RWPE1 (cell line): ENCODE data around the gene RPS6KC1.
"Not testable (repeated sequence)": the region's sequence is repeated elsewhere in the genome, so short reads cannot be mapped to it uniquely, and the experiment has no call there.

Source experiments
- CTCF ChIA-PET: fragments of 350-600 bp; sonication (Branson Sonifier 250); formaldehyde crosslinking; extraction: SDS; loops from one replicate; lab custom pipeline; 2021; lab: Yijun Ruan, JAX
- POLR2A ChIA-PET: fragments of 400-600 bp; formaldehyde crosslinking; extraction: SDS; loops from one replicate; lab custom pipeline; 2020; ENCODE audit warnings: antibody characterized with exemption; ENCODE audit not compliant: low non-redundant PET; lab: Yijun Ruan, JAX
- DNase-seq: peaks from one replicate; pipeline ENCODE4 v3.0.0; 2012; ENCODE audit warnings: low spot score
- H3K27ac ChIP-seq: fragments of 450-650 bp; 2 replicates; pipeline ENCODE4 v1.5.1; 2017
- TF ChIP-seq, protein P1 (sequence below): fragments of 450-650 bp; conservative IDR thresholded peaks from 2 replicates; pipeline ENCODE4 v1.5.1; 2017; ENCODE audit warnings: low read depth, mild to moderate bottlenecking

The RPS6KC1 gene

GRCh38 chr1:213192026-213192425, 141.0 kb downstream of the RPS6KC1 start:
- no peak for DNase-seq
- CTCF ChIA-PET: no interaction called here
- H3K27ac ChIP-seq: no peak overlapping the region
- POLR2A ChIA-PET: no interaction called here
- TF ChIP-seq, protein P1, sequence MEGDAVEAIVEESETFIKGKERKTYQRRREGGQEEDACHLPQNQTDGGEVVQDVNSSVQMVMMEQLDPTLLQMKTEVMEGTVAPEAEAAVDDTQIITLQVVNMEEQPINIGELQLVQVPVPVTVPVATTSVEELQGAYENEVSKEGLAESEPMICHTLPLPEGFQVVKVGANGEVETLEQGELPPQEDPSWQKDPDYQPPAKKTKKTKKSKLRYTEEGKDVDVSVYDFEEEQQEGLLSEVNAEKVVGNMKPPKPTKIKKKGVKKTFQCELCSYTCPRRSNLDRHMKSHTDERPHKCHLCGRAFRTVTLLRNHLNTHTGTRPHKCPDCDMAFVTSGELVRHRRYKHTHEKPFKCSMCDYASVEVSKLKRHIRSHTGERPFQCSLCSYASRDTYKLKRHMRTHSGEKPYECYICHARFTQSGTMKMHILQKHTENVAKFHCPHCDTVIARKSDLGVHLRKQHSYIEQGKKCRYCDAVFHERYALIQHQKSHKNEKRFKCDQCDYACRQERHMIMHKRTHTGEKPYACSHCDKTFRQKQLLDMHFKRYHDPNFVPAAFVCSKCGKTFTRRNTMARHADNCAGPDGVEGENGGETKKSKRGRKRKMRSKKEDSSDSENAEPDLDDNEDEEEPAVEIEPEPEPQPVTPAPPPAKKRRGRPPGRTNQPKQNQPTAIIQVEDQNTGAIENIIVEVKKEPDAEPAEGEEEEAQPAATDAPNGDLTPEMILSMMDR: no peak

DNA sequence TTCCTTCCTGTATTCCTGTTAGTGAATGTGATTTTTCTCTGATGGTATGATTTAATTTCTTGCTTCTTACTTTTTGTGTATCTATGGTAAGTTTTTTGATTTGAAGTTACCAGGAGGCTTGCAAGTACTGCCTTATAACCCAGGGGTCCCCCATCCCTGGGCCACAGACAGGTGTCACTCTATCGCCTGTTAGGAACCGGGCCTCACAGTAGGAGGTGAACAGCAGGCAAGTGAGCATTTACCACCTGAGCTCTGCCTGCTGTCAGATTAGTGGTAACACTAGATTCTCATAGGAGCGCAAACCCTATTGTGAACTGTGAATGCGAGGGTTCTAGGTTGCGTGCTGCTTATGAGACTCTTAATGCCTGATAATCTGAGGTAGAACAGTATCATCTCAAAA, 143.3 kb downstream of the RPS6KC1 start:
- ChIA-PET CTCF (no interaction called here), POLR2A (no interaction called here)
- TF ChIP-seq, protein P1: no peak
- no peak overlapping the region for H3K27ac ChIP-seq
- no peak for DNase-seq

DNA sequence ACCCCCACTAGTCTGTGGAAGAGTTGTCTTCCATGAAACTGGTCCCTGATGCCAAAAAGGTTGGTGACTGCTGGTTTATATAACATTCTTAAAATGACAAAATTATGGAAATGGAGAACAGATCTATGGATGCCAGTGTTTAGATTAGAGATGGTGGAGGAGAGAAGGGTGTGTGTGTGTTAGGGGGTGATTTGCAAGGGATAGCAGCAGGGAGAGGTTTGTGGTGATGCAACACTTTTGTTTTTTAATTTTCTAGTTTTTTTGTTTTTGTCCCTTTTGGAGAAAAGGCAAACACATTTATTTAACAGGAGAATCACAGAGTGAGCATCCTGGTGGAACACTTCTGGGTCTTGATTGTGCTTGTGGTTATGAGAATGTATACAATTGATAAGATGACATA, 143.8 kb downstream of the RPS6KC1 start:
- CTCF ChIA-PET: no interaction called here
- no peak for DNase-seq
- H3K27ac ChIP-seq: no peak overlapping the region
- TF ChIP-seq, protein P1: no peak
- POLR2A ChIA-PET: no interaction called here

DNA sequence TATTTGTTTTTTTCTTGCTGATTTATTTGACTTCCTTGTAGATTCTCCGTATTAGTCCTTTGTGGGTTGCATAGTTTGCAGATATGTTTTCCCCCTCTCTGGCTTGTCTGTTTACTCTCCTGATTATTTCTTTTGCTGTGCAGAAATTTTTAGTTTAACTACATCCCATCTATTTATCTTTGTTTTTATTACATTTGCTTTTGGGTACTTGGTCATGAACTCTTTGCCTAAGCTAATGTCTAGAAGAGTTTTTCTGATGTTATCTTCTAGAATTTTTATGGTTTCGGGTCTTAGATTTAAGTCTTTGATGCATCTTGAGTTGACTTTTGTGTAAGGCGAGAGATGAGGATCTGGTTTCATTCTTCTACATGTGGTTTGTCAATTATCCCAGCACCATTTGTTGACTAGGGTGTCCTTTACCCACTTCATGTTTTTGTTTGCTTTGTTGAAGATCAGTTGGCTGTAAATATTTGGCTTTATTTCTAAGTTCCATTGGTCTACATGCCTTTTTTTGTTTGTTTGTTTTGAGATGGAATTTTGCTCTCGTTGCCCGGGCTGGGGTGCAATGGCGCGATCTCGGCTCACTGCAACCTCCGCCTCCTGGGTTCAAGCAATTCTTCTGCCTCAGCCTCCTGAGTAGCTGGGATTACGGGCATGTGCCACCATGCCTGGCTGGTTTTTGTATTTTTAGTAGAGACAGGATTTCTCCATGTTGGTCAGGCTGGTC, 145.4 kb downstream of the RPS6KC1 start:
- H3K27ac ChIP-seq, DNase-seq, CTCF ChIA-PET, POLR2A ChIA-PET: not testable (repeated sequence)

GRCh38 chr1:213200630-213201029, 149.6 kb downstream of the RPS6KC1 start:
- no peak for DNase-seq
- H3K27ac ChIP-seq: no peak overlapping the region
- ChIA-PET CTCF (no interaction called here), POLR2A (no interaction called here)
- TF ChIP-seq, protein P1: no peak

DNA sequence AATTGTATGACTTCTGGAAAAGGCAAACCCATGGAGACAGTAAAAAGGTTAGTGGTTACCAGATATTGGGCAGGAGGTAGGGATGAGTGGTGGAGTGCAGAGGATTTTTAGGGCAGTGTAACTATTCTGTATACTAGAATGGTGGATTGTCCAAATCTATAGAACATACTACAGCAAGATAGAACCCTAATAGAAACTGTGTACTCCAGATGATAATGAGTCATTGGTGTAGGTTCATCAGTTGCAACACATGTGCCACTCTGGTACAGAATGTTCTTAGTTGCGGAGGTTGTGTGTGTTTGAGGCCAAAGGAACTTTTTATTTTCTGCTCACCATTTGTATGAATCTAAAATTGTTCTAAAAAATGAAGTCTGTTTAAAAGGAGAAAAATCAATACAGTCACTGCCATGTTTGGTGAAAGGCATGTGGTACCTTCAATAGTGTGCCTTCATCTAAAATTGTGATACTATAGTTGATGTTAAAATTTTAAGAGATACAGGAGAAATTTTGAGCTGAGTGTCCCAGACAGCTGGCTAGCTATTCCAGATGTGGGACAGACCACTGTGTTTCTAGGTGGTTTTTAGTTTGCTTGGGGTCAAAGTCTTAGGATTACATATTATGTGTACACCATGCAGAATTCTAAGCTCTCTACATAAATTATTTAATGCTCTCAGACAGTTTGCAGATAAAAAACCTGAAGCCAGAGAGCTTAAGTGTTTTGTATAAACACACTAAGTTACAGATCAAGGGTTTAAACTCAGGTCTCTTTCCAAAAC, 150.5 kb downstream of the RPS6KC1 start:
- CTCF ChIA-PET: no interaction called here
- TF ChIP-seq, protein P1: no peak
- POLR2A ChIA-PET: no interaction called here

GRCh38 chr1:213211201-213211600, 160.2 kb downstream of the RPS6KC1 start:
- CTCF ChIA-PET: no interaction called here

More for the DNA sequence above, 150.5 kb downstream of the RPS6KC1 start:
- H3K27ac ChIP-seq: no peak overlapping the region
- DNase-seq: peak; percentile 22

DNA sequence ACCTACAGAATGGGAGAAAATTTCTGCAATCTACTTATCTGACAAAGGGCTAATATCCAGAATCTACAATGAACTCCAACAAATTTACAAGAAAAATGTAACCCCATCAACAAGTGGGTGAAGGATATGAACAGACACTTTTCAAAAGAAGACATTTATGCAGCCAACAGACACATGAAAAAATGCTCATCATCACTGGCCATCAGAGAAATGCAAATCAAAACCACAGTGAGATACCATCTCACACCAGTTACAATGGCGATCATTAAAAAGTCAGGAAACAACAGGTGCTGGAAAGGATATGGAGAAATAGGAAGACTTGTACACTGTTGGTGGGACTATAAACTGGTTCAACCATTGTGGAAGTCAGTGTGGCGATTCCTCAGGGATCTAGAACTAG, 168.0 kb downstream of the RPS6KC1 start:
- POLR2A ChIA-PET, H3K27ac ChIP-seq, CTCF ChIA-PET, DNase-seq: not testable (repeated sequence)

More at GRCh38 chr1:213211201-213211600, 160.2 kb downstream of the RPS6KC1 start:
- DNase-seq: no peak
- POLR2A ChIA-PET: no interaction called here
- TF ChIP-seq, protein P1: no peak
- no peak overlapping the region for H3K27ac ChIP-seq
